ENCODE results near the gene PRR5. TPM values are rescaled to one million over a fixed set of nuclear protein-coding genes. Genes with fewer than 3 reads are reported as not detected.

The PRR5 gene
- total RNA-seq, 2 donors from 2014 or later, result 12.5 to 20.4 TPM

GRCh38 chr22:44777364-44777755 is 75.4 kb downstream of the PRR5 start:
- H3K27ac ChIP-seq, result peak overlapping the region in 2 of 4 donors; percentile 27 to 28
- 53 to 62% methylated on average over 2 of the region's 2 CpGs for WGBS, 2 donors
- peaks cover 0 to 7% (median 0%) of the 10 kb centered on the region in 3 donors for H3K9me3 ChIP-seq
- H3K27me3 ChIP-seq, result no peaks in the 10 kb centered on the region
- DNase-seq, result no peak
- no peak overlapping the region for H3K4me3 ChIP-seq
- intact Hi-C loops (cut with DNase I), result no loop called here
- TF ChIP-seq CTCF (IDR thresholded peaks at IDR 0.05) (no peak), POLR2A (IDR thresholded peaks at IDR 0.05) (no peak)
- no peaks in the 10 kb centered on the region for H3K4me1 ChIP-seq
- H3K36me3 ChIP-seq (replicated peaks in 1 of 2; ENCODE audit: insufficient read depth in 1 of 2, low read depth in 2 of 2), result no peaks in the 10 kb centered on the region
- no peak for ATAC-seq

- Histone ChIP-seq H3K4me1 (no peaks in the 10 kb centered on the region), H3K9me3 (no peaks in the 10 kb centered on the region), H3K27me3 (no peaks in the 10 kb centered on the region), H3K36me3 (replicated peaks in 1 of 2; ENCODE audit: insufficient read depth in 1 of 2, low read depth in 2 of 2) (no peaks in the 10 kb centered on the region), H3K4me3 (no peak overlapping the region), H3K27ac (no peak overlapping the region)
- 89 to 91% methylated on average over 17 of the region's 17 CpGs for WGBS, 2 donors
- ATAC-seq, result no peak
- no peak for DNase-seq
- no peak for TF ChIP-seq POLR2A (IDR thresholded peaks at IDR 0.05)
- no peak for TF ChIP-seq CTCF (IDR thresholded peaks at IDR 0.05)
- intact Hi-C loops (cut with DNase I), result no loop called here
These were observed 79.0 kb downstream of the PRR5 start for GRCh38 chr22:44780876-44781449.

GRCh38 chr22:44782363-44782963 is 80.5 kb downstream of the PRR5 start:
- Histone ChIP-seq H3K27ac (no peak overlapping the region), H3K27me3 (no peaks in the 10 kb centered on the region), H3K4me1 (no peaks in the 10 kb centered on the region), H3K4me3 (no peak overlapping the region), H3K9me3 (no peaks in the 10 kb centered on the region), H3K36me3 (replicated peaks in 1 of 2; ENCODE audit: insufficient read depth in 1 of 2, low read depth in 2 of 2) (no peaks in the 10 kb centered on the region)
- intact Hi-C loops (cut with DNase I), result no loop called here
- DNase-seq, result peak in 1 of 4 donors; percentile 13
- WGBS, 2 donors, result 70 to 74% methylated on average over 16 to 17 of the region's 17 CpGs
- no peak for ATAC-seq
- TF ChIP-seq POLR2A (IDR thresholded peaks at IDR 0.05), result no peak
- TF ChIP-seq CTCF (IDR thresholded peaks at IDR 0.05), result no peak

- no peak for ATAC-seq
- H3K4me1 ChIP-seq, result no peaks in the 10 kb centered on the region
- no peaks in the 10 kb centered on the region for H3K27me3 ChIP-seq
- no peak overlapping the region for H3K4me3 ChIP-seq
- no peak overlapping the region for H3K27ac ChIP-seq
- no peak for TF ChIP-seq CTCF (IDR thresholded peaks at IDR 0.05)
- TF ChIP-seq POLR2A (IDR thresholded peaks at IDR 0.05), result no peak
- WGBS, 2 donors, result 70% methylated on average over 4 to 8 of the region's 10 CpGs
- intact Hi-C loops (cut with DNase I), result no loop called here
- no peaks in the 10 kb centered on the region for H3K9me3 ChIP-seq
- no peak for DNase-seq
- H3K36me3 ChIP-seq (replicated peaks in 1 of 2; ENCODE audit: insufficient read depth in 1 of 2, low read depth in 2 of 2), result no peaks in the 10 kb centered on the region
These were observed 81.1 kb downstream of the PRR5 start for GRCh38 chr22:44783091-44783490.

- Histone ChIP-seq H3K9me3 (no peaks in the 10 kb centered on the region), H3K4me3 (no peak overlapping the region), H3K27me3 (no peaks in the 10 kb centered on the region), H3K36me3 (replicated peaks in 1 of 2; ENCODE audit: insufficient read depth in 1 of 2, low read depth in 2 of 2) (no peaks in the 10 kb centered on the region), H3K27ac (no peak overlapping the region), H3K4me1 (no peaks in the 10 kb centered on the region)
- ATAC-seq (no peak), DNase-seq (no peak)
- intact Hi-C loops (cut with DNase I), result no loop called here
- 58 to 73% methylated on average over 14 of the region's 14 CpGs for WGBS, 2 donors
- no peak for TF ChIP-seq CTCF (IDR thresholded peaks at IDR 0.05)
- no peak for TF ChIP-seq POLR2A (IDR thresholded peaks at IDR 0.05)
These were observed 81.6 kb downstream of the PRR5 start for GRCh38 chr22:44783581-44783980.

All from body of pancreas (tissue), 4 donors.